ENCODE data around the gene GPC3.

DNA sequence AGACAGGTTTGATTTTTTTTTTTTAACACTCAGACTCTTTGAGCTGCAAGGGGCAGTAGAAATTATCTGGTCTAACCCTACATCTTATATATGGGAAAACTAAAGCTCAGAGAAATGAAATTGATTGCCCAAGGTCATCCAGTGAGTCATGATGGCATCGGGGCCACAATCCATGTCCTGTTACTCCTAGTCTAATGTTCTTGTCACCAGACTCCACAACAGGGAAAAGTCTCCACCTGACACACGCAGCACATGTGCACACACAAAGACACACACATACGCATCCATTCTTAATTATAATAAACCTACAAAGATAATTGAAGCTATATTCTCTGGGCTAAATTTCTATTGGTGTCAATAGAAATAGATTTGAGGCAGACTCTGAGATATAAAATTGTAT lies 48.4 kb downstream of the GPC3 start:
- TF ChIP-seq, protein P1, sequence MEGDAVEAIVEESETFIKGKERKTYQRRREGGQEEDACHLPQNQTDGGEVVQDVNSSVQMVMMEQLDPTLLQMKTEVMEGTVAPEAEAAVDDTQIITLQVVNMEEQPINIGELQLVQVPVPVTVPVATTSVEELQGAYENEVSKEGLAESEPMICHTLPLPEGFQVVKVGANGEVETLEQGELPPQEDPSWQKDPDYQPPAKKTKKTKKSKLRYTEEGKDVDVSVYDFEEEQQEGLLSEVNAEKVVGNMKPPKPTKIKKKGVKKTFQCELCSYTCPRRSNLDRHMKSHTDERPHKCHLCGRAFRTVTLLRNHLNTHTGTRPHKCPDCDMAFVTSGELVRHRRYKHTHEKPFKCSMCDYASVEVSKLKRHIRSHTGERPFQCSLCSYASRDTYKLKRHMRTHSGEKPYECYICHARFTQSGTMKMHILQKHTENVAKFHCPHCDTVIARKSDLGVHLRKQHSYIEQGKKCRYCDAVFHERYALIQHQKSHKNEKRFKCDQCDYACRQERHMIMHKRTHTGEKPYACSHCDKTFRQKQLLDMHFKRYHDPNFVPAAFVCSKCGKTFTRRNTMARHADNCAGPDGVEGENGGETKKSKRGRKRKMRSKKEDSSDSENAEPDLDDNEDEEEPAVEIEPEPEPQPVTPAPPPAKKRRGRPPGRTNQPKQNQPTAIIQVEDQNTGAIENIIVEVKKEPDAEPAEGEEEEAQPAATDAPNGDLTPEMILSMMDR (IDR thresholded peaks at IDR 0.05) = no peak
- TF ChIP-seq POLR2AphosphoS5 (IDR thresholded peaks at IDR 0.05) (no peak), POLR2A (IDR thresholded peaks at IDR 0.05; ENCODE audit: low read depth) (no peak), EP300 (IDR thresholded peaks at IDR 0.05) (no peak)

All from esophagus muscularis mucosa (tissue), 4 donors.